DOHH2 (cell line): ENCODE results near the gene XRCC6.

Experiments used
- CTCF ChIP-seq: fragments of 200-600 bp; sonication (generic); IDR thresholded peaks from one replicate; pipeline ENCODE4 v1.5.1; 2014; ENCODE audit warnings: antibody characterized with exemption, mild to moderate bottlenecking, low read depth, low read length; ENCODE audit not compliant: poor library complexity, severe bottlenecking
- EZH2phosphoT487 ChIP-seq: fragments of 200-600 bp; sonication (generic); IDR thresholded peaks from 2 replicates; pipeline ENCODE4 v1.6.1; 2017; ENCODE audit warnings: borderline replicate concordance, mild to moderate bottlenecking, antibody characterized with exemption, low read length, moderate library complexity, mixed read lengths

GRCh38 chr22:41642331-41643110 lies 21.4 kb downstream of the XRCC6 start:
- TF ChIP-seq CTCF (no peak), EZH2phosphoT487 (no peak)
